Panc1 (cell line): ENCODE results near the gene RANBP1.

Experiments
- POLR2AphosphoS5 ChIP-seq: IDR thresholded peaks from 2 replicates; pipeline ENCODE4 v1.6.1; 2012; ENCODE audit warnings: mild to moderate bottlenecking, low read depth, low read length, moderate library complexity
- SIN3A ChIP-seq: IDR thresholded peaks from 2 replicates; pipeline ENCODE4 v1.6.1; 2012; ENCODE audit warnings: low read depth, mild to moderate bottlenecking, low read length, moderate library complexity, borderline replicate concordance; ENCODE audit not compliant: insufficient read depth
- TF ChIP-seq, protein P1 (sequence below), 2 experiments: IDR thresholded peaks; 2 replicates each; pipeline ENCODE4 v1.6.1; 2011 to 2012; ENCODE audit warnings: low read depth in 2 of 2, control low read depth in 1 of 2, low read length in 1 of 2, mild to moderate bottlenecking in 1 of 2, moderate library complexity in 1 of 2; ENCODE audit not compliant: insufficient read depth in 1 of 2
- TF ChIP-seq, protein P2 (sequence below): fragments of 450-650 bp; IDR thresholded peaks from 2 replicates; pipeline ENCODE4 v1.5.1; 2017; ENCODE audit warnings: mild to moderate bottlenecking

GRCh38 chr22:20148414-20148813 lies 32.5 kb downstream of the RANBP1 start:
- TF ChIP-seq POLR2AphosphoS5 (no peak), SIN3A (no peak)
- TF ChIP-seq, protein P1, sequence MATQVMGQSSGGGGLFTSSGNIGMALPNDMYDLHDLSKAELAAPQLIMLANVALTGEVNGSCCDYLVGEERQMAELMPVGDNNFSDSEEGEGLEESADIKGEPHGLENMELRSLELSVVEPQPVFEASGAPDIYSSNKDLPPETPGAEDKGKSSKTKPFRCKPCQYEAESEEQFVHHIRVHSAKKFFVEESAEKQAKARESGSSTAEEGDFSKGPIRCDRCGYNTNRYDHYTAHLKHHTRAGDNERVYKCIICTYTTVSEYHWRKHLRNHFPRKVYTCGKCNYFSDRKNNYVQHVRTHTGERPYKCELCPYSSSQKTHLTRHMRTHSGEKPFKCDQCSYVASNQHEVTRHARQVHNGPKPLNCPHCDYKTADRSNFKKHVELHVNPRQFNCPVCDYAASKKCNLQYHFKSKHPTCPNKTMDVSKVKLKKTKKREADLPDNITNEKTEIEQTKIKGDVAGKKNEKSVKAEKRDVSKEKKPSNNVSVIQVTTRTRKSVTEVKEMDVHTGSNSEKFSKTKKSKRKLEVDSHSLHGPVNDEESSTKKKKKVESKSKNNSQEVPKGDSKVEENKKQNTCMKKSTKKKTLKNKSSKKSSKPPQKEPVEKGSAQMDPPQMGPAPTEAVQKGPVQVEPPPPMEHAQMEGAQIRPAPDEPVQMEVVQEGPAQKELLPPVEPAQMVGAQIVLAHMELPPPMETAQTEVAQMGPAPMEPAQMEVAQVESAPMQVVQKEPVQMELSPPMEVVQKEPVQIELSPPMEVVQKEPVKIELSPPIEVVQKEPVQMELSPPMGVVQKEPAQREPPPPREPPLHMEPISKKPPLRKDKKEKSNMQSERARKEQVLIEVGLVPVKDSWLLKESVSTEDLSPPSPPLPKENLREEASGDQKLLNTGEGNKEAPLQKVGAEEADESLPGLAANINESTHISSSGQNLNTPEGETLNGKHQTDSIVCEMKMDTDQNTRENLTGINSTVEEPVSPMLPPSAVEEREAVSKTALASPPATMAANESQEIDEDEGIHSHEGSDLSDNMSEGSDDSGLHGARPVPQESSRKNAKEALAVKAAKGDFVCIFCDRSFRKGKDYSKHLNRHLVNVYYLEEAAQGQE (IDR thresholded peaks at IDR 0.05; ENCODE audit: insufficient read depth in 1 of 2, low read depth in 2 of 2, low read length in 1 of 2): no peak
- TF ChIP-seq, protein P2, sequence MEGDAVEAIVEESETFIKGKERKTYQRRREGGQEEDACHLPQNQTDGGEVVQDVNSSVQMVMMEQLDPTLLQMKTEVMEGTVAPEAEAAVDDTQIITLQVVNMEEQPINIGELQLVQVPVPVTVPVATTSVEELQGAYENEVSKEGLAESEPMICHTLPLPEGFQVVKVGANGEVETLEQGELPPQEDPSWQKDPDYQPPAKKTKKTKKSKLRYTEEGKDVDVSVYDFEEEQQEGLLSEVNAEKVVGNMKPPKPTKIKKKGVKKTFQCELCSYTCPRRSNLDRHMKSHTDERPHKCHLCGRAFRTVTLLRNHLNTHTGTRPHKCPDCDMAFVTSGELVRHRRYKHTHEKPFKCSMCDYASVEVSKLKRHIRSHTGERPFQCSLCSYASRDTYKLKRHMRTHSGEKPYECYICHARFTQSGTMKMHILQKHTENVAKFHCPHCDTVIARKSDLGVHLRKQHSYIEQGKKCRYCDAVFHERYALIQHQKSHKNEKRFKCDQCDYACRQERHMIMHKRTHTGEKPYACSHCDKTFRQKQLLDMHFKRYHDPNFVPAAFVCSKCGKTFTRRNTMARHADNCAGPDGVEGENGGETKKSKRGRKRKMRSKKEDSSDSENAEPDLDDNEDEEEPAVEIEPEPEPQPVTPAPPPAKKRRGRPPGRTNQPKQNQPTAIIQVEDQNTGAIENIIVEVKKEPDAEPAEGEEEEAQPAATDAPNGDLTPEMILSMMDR: no peak
